ENCODE measurements around the gene SENP1. TPM values are rescaled to one million over a fixed set of nuclear protein-coding genes. Genes with fewer than 3 reads are reported as not detected.

The SENP1 gene
- total and polyA plus RNA-seq, 12 donors: 3.0 to 21.6 (median 11.2) TPM

DNA sequence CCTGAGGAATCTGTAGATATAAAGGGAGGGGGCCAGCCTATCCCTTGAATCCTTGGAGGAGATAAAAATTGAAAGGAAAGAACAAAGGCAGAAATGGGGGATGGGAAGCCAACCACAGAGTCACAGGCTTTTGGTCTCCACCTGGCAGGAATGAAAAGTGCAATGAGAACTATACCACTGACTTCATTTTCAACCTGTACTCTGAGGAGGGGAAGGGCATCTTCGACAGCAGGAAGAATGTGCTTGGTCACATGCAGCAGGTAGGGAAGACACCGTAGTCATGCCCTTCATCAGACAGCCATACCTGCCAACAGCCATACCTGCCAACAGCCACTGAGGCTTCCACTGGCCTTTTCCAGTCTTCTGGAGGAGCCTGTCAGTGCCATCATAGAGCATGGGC is 38.0 kb upstream of the SENP1 start:
- no peak for TF ChIP-seq POLR2A (IDR thresholded peaks at IDR 0.05)
- TF ChIP-seq, protein P1, sequence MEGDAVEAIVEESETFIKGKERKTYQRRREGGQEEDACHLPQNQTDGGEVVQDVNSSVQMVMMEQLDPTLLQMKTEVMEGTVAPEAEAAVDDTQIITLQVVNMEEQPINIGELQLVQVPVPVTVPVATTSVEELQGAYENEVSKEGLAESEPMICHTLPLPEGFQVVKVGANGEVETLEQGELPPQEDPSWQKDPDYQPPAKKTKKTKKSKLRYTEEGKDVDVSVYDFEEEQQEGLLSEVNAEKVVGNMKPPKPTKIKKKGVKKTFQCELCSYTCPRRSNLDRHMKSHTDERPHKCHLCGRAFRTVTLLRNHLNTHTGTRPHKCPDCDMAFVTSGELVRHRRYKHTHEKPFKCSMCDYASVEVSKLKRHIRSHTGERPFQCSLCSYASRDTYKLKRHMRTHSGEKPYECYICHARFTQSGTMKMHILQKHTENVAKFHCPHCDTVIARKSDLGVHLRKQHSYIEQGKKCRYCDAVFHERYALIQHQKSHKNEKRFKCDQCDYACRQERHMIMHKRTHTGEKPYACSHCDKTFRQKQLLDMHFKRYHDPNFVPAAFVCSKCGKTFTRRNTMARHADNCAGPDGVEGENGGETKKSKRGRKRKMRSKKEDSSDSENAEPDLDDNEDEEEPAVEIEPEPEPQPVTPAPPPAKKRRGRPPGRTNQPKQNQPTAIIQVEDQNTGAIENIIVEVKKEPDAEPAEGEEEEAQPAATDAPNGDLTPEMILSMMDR (IDR thresholded peaks at IDR 0.05): no peak
- Histone ChIP-seq H3K36me3 (replicated peaks in 1 of 2) (peaks cover 0 to 94% of the 10 kb centered on the region in 2 donors), H3K9me3 (replicated peaks in 1 of 3) (no peaks in the 10 kb centered on the region), H3K27ac (no peak overlapping the region), H3K4me3 (no peak overlapping the region), H3K27me3 (no peaks in the 10 kb centered on the region), H3K4me1 (replicated peaks in 1 of 2) (no peaks in the 10 kb centered on the region)
- WGBS, 4 donors: 94 to 100% (median 97%) methylated on average over 2 of the region's 2 CpGs
- no peak for DNase-seq
- intact Hi-C loops (cut with DNase I): no loop called here

DNA sequence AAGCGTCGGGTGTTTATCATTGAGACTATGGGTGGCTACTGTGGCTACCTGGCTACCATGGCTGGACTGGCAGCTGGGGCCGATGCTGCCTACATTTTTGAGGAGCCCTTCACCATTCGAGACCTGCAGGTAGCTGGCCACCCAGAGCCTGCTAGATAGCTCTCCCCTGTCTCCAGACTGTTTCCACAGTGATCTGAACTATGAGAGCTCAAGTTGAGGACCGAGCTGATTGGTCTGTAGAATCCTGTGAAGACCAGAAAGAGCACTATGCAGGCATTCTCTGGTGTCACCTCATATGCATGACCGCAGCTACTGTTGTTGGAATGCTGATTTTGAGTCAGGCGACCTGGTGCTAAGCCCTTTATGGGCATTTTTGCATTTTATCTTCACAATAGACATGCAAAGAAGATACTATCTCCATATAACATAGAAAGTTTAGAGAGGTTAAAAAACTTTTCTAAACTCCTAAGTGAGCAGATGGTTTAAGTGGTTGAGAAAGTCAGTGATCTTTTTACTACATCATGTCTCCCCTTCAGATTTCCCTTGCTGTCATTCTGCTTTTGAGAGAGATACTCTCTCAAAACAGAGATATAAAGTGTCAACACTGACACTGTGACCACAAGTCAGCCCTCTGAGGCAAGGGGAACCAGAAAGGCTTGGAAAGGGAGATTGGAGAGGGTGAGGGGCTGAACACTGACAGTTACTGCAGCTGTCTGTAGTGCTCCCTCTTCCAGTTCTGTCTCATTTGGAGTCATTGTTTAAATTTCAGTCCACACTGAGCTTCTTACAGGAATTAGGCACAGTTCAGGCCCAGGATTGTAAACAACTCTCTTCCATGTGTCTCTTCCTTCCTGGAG is 37.2 kb upstream of the SENP1 start:
- 88 to 93% (median 89%) methylated on average over 3 to 7 of the region's 7 CpGs for WGBS, 4 donors
- intact Hi-C loops (cut with DNase I): no loop called here
- no peak for TF ChIP-seq POLR2A (IDR thresholded peaks at IDR 0.05)
- H3K4me3 ChIP-seq: no peak overlapping the region
- DNase-seq: no peak
- H3K36me3 ChIP-seq (replicated peaks in 1 of 2): peaks cover 0 to 96% of the 10 kb centered on the region in 2 donors
- no peaks in the 10 kb centered on the region for H3K27me3 ChIP-seq
- H3K9me3 ChIP-seq (replicated peaks in 1 of 3): no peaks in the 10 kb centered on the region
- H3K27ac ChIP-seq: no peak overlapping the region
- no peaks in the 10 kb centered on the region for H3K4me1 ChIP-seq (replicated peaks in 1 of 2)

DNA sequence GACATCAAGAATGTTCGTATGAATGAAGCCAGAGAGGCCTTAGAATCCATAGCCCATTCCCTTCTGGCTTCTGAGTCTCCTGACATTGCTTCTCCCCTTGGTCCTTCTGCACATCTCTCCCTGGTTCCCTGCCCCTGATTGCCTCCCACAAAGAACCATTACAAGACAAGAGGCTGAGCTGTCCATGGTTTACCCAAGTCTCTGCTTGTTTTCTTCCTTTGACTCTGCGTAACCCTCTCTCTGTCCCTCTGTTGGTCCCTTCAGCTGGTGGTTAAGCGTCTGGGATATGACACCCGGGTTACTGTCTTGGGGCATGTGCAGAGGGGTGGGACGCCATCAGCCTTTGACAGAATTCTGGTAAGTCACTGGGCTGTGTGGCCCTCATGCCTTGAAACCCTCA is 29.1 kb upstream of the SENP1 start:
- Histone ChIP-seq H3K36me3 (replicated peaks in 1 of 2) (peaks cover 0 to 99% of the 10 kb centered on the region in 2 donors), H3K27me3 (no peaks in the 10 kb centered on the region), H3K4me1 (replicated peaks in 1 of 2) (no peaks in the 10 kb centered on the region), H3K4me3 (no peak overlapping the region), H3K9me3 (replicated peaks in 1 of 3) (no peaks in the 10 kb centered on the region), H3K27ac (no peak overlapping the region)
- intact Hi-C loops (cut with DNase I): no loop called here
- TF ChIP-seq POLR2A (IDR thresholded peaks at IDR 0.05): no peak
- TF ChIP-seq, protein P1 (IDR thresholded peaks at IDR 0.05): no peak
- no peak for DNase-seq
- WGBS, 4 donors: 87 to 95% (median 93%) methylated on average over 4 to 5 of the region's 5 CpGs

DNA sequence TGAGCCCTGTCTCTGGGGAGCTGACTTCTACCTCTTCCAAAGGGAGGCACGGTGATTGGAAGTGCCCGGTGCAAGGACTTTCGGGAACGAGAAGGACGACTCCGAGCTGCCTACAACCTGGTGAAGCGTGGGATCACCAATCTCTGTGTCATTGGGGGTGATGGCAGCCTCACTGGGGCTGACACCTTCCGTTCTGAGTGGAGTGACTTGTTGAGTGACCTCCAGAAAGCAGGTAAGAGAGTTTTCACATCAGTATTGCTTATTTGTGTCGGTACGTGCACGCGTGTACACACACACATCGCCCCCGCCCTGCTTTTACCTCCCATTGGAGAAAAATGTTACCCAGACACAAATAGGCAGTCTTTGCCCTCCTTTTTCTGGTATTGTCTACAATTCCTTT is 26.9 kb upstream of the SENP1 start:
- H3K4me1 ChIP-seq (replicated peaks in 1 of 2): no peaks in the 10 kb centered on the region
- H3K27ac ChIP-seq: no peak overlapping the region
- H3K36me3 ChIP-seq (replicated peaks in 1 of 2): peaks cover 0 to 86% of the 10 kb centered on the region in 2 donors
- H3K27me3 ChIP-seq: no peaks in the 10 kb centered on the region
- TF ChIP-seq, protein P1 (IDR thresholded peaks at IDR 0.05): no peak
- no peak for TF ChIP-seq POLR2A (IDR thresholded peaks at IDR 0.05)
- H3K4me3 ChIP-seq: no peak overlapping the region
- intact Hi-C loops (cut with DNase I): no loop called here
- no peaks in the 10 kb centered on the region for H3K9me3 ChIP-seq (replicated peaks in 1 of 3)
- DNase-seq: no peak
- WGBS, 4 donors: 91 to 97% (median 92%) methylated on average over 14 of the region's 14 CpGs

DNA sequence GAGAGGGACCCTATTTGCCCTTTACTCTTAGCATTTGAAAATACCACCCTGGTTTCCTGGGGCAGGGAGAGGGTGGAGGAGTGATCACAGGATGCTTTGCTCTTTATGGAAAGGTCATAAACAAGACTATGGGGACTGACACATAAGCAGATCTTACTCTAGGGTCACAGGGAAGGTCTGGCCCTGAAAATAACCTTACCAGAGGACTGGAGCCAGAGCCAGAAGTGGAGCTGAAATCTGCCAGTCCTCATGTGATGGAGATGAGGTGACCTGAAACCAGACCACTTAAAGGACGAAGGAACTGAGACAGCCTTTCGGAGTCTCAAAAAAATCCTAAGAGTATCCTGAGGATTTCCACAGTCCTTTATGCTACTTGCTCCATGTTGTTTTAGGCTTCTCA is 25.6 kb upstream of the SENP1 start:
- DNase-seq: no peak
- Histone ChIP-seq H3K4me3 (no peak overlapping the region), H3K27me3 (no peaks in the 10 kb centered on the region), H3K36me3 (replicated peaks in 1 of 2) (peaks cover 0 to 79% of the 10 kb centered on the region in 2 donors), H3K27ac (no peak overlapping the region), H3K9me3 (replicated peaks in 1 of 3) (no peaks in the 10 kb centered on the region), H3K4me1 (replicated peaks in 1 of 2) (no peaks in the 10 kb centered on the region)
- 91 to 100% (median 95%) methylated on average over 2 of the region's 2 CpGs for WGBS, 4 donors
- TF ChIP-seq, protein P1 (IDR thresholded peaks at IDR 0.05): no peak
- TF ChIP-seq POLR2A (IDR thresholded peaks at IDR 0.05): no peak
- intact Hi-C loops (cut with DNase I): no loop called here

All from adrenal gland (tissue), 12 donors.